ENCODE measurements around the gene SSPN. TPM values are rescaled to one million over a fixed set of nuclear protein-coding genes. Genes with fewer than 3 reads are reported as not detected.

SSPN gene
- total RNA-seq, 1 donor from 2014 or later, result 119 TPM

DNA sequence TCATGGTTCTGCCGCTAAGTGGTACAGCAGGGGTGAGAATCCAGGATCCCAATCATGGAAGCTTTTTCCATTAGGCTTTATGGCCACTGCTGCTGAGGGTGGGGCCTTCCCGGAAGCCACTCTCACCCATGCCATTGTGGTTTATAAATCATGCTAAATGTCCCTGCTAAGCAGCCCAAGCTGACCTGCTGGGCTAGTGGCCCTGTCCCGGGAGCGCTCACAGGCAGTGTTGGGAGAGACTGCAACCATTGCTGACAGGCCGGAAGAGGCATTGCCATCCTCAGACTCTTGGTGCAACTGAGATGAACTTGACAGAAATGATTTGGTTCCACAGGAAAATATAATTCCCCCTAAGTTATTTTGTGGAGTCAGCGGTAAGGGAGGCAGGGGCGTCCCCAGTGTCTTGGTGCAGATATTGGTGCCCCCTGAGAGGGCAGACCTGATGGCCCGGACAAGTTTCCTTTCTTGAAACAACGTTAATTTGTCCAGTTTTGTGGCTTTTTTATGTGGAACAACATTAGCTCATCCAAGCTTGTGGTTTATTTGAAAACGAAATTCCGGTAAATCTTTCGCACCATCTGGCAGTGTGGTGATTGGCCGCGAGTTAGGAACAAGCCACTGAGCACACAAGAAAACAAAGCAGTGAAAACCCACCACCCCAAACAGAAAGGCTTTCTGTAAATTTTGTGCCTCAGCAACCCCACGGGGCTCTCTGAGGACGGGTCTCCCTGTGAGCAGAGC, 82.3 kb downstream of the SSPN start:
- intact Hi-C loops (cut with DNase I), result no loop called here
- DNase-seq (ENCODE audit: low spot score) (no peak), ATAC-seq (no peak)

DNA sequence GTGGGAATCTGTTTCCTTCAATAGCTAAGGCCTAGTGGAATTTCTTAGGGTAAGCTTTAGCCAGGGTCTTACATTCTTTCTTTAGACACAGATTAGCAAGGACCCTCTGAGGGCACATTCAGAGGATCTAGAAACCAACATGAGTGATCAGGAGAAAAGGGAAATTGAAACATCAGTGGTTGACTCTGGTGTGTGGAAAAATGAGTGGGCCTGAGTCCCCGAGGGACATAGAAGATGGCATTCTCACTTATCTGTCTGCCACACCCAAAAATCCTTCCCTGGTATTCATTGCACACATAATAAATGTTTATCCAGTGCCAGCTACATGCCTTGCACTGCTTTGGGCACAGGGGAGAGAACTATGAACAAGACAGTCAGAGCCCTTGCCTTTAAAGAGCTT, 82.9 kb downstream of the SSPN start:
- DNase-seq (ENCODE audit: low spot score) (no peak), ATAC-seq (no peak)
- intact Hi-C loops (cut with DNase I), result no loop called here

DNA sequence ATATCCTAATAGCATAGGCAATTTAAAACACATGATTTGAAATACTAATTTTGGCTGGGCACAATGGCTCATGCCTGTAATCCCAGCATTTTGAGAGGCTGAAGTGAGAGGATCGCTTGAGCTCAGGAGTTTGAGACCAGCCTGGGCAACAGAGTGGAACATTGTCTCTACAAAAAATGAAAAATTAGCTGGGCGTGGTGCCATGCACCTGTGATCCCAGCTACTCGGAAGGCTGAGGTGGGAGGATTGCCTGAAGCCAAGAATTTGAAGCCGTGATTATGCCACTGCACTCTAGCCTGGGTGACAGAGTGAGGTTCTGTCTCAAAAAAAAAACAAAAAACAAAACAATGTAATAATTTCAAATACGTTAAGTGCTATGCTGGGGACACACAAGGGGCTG, 83.3 kb downstream of the SSPN start:
- no peak for ATAC-seq
- intact Hi-C loops (cut with DNase I), result no loop called here

DNA sequence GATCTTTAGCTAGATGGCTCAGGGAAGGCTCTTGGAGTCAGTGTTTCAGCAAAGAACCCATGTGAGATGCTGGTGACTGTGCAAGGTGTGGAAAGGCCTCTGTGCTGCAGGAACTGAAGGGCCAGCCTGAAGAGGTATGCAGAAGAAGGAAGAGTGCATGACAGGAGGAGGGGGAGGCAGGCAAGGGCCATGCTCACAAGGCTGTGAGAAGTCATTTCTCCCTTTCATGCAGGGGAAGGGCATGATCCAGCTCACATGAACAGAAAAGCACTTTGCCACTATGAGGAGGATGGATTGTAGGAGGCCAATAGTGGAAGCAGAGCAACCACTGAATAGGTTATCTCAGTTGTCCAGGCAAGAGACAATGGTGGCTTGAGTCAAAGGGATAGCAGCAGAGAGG, 83.7 kb downstream of the SSPN start:
- intact Hi-C loops (cut with DNase I), result no loop called here
- no peak for ATAC-seq
- no peak for DNase-seq (ENCODE audit: low spot score)

More for the DNA sequence above, 83.3 kb downstream of the SSPN start:
- no peak for DNase-seq (ENCODE audit: low spot score)

DNA sequence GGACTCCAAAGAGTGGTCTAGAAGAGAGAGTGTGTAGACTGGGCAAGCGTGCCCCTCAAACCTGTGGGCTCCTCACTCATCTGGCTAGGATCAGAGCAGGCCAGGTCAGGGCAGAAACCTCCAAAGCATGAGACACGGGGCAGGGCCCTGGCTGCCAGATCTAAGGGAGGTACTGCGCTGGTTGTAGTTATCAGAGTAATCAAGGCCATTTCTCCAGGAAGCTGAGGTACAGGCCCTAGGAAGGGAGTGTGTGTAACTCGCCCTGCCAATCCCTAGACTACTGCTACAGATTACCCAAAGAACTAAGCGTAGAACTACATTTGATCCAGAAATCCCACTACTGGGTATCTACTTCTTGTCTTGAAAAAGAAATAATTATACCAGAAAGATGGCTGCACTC, 84.5 kb downstream of the SSPN start:
- DNase-seq (ENCODE audit: low spot score) (no peak), ATAC-seq (no peak)
- intact Hi-C loops (cut with DNase I), result no loop called here

DNA sequence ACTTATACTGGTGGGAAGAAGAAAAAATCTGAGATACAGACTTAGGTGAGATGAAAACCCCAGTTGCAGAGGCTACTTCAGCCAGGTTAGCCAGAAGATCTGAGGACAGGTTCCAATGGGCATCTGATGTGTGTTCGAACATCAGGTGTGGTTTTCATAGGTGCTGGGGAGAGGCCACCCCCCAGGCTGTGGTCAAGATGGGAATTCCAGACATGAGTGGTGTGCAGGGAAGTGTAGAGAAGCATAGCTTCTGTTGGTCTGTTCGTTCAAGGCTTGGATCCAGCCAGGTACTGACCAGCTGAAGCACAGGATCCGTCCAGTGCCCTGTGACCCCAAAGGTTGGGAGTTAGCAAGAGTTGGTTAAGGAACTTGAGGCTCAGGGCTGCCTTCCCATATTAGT, 85.5 kb downstream of the SSPN start:
- intact Hi-C loops (cut with DNase I), result no loop called here
- no peak for ATAC-seq
- DNase-seq (ENCODE audit: low spot score), result no peak

DNA sequence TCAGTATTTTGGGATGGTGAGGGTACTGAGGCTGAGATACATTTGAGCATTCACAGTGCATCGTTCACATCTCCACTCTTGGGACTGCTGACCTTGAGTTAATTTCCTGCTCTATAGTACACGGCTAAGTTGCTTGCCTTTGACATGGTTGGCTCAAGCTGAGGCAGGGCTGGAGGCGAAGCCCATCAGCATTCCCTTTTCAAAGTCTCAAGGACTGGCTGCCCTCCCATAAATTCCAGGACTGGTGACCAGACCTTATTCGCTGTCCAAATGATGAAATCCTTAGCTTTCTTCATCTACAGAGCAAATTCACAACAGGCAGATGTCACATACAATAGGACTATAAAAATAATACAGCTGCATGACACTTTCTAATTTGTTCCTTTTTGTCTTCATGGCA, 85.9 kb downstream of the SSPN start:
- ATAC-seq (peak; percentile 36), DNase-seq (ENCODE audit: low spot score) (no peak)
- intact Hi-C loops (cut with DNase I), result no loop called here

DNA sequence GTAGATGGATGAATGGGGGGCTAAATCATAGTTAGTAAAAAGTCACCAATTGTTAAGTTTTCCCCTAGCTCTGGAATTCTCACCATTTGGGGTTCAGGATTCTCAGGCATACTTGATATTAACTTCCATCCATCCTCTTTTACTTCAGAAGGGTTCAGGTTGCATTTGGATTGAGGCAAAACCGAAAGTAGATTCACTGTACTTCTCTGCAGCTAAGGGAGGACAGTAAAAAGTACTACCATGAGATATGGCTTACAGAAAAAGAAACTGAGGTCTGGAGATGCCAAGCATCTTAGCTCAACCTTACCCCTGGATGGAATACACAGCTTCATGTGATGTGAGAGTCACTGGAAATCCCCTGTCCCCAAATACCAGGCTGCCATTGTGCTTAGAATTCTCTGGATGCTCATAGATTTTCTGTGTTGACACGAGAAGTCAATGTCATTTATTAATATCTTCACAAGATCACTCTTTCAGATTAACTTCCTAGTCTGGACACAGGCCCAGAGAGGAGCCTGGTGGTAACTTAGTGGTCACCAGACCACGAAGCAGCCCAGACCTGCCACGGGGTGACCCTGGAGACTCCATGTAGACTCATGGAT, 87.1 kb downstream of the SSPN start:
- no peak for DNase-seq (ENCODE audit: low spot score)
- intact Hi-C loops (cut with DNase I), result no loop called here
- no peak for ATAC-seq

DNA sequence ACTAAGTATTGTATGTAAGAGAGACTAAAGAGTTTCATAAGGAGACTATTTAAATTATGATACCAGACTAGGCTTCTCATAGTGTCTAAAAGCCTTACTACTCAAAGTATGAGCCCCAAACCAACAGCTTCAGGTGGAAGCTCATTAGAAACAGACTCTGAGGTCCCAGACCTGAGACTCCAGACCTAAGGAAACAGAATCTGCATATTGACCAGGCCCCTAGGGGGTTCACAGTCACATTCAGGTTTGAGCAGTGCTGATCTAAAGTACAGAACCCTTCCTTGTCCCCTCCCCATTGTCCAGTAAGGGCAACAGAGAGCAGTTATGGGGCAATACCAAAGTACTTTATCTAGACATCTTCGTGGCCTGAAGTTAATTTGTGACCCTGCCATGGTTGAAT, 87.7 kb downstream of the SSPN start:
- intact Hi-C loops (cut with DNase I), result no loop called here
- no peak for DNase-seq (ENCODE audit: low spot score)
- no peak for ATAC-seq

DNA sequence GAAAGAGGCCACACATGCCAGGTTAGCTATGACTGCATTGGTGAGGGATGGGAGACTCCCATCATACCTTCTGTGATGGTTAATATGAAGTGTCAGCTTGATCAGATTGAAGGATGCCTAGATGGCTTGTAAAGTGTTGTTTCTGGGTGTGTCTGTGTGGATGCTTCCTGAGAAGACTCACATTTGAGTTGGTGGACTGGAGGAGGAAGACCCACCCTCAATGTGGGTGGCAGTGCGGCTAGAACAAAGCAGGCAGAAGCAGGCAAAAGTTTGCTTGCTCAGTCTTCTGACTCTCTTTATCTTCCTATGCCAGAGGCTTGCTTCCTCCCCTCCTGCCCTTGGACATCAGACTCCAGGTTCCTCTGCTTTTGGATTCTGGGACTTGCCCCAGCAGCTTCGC, 88.2 kb downstream of the SSPN start:
- DNase-seq (ENCODE audit: low spot score), result no peak
- intact Hi-C loops (cut with DNase I), result no loop called here
- no peak for ATAC-seq

DNA sequence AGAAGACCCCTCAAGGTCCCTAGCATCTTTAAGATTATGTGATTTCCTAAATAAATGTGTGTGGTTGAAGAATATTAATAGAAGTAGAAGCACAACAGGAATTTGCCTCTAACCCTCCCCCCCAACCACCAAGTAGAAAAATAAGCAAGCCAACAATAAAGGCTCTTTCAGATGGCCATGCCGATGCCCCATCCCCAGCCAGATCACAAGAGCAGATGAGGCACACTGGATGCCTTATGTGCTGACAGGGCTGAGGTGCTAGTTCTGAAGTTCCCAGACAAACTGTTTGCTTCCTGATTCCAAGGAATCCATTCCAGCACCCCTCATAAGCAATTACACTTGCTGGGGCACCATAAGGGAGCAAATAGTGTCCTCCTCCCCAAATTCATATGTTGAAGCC, 90.0 kb downstream of the SSPN start:
- ATAC-seq, result no peak
- intact Hi-C loops (cut with DNase I), result no loop called here

DNA sequence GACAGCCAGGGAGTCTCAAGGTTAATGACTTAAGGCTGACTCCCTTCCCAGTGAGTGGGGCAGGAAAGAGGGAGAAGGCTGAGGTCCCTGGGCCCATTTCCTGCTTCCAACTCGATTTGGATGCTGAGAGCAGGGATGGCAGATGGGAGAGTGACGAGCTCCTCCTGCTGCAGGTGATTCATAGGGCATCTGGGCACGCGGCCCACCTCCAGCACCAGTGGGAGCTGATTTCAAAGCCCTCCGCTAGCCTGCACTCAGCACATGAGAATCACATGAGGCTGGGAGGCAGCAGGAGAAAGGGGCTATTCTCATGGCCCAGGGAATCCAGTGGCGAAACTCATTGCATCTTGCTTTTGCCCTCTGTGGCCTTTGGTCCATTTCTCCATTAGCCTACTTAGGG, 90.8 kb downstream of the SSPN start:
- DNase-seq (ENCODE audit: low spot score) (no peak), ATAC-seq (no peak)
- intact Hi-C loops (cut with DNase I), result no loop called here

More for the DNA sequence above, 90.0 kb downstream of the SSPN start:
- DNase-seq (ENCODE audit: low spot score), result no peak

DNA sequence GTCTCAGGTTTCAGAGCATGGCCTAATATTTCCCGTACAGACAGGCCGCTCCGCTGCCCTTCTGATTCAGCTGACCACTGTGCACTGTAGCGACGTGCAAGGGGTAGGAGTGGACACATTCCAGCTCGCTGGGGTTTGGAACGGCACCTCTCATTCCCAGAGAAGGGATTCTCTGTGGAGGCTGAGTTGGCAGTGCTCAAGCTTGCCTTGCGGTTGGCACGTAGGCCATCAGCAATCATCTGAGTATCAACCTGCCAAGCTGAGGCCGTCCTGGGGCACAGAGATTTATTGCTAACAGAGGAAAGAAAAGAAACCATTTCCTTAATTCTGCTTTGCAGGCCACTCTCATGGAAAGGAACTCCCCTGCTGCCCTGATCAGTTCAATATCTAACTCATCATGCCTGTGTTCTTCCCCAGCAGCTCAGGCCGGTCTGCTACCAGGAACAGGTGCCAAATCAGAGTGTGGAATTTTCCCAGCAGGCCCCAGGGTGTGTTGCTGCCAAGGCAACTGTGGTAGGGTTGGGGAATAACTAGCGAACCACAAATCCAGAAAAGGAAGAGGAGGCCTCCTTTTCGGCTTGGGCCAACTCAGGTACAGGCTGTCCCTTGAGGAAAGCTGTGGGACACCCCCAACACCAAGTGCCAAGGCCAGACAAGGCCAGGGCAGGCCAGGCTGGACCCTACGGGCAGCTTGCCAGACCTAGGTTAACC, 92.5 kb downstream of the SSPN start:
- peak; percentile 74 for DNase-seq (ENCODE audit: low spot score)
- intact Hi-C loops (cut with DNase I), result no loop called here

DNA sequence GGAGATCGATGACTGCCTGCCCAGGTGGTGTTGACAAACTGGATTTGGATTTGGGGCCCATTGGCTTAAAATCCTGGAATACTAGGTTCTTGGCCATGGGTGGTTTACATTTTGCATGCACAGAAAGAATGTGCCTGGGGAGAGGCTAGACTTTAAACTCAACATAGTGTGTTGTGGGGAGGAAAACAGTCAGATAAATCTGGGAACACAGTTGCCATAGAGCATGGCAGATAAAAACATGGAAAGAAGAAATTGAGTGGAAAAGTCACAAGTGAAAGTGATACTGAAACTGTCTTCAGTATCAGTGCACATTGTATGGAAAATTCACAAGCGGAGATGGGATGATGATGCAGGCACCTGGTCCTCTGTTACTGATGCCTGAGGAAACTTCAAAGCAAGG, 95.2 kb downstream of the SSPN start:
- intact Hi-C loops (cut with DNase I), result no loop called here

More for the DNA sequence above, 92.5 kb downstream of the SSPN start:
- peak; percentile 85 for ATAC-seq

DNA sequence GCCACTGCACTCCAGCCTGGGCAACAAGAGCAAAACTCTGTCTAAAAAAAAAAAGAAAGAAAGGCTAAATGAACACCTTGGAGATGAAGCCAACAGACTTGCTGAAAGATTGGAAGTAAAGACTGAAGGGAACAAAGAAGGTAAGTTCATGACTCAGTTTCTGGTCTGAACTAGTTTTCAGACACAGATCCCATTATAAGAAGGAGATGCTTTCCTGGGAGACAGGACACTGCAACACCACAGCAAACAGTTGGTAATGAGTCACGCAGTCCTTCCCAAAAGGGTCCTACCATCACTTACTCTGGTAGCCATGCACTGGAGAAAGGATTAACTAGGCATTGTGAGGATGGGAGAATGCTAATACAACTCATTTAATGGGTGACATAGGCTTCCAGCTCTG, 97.2 kb downstream of the SSPN start:
- intact Hi-C loops (cut with DNase I), result no loop called here
- DNase-seq (ENCODE audit: low spot score) (no peak), ATAC-seq (no peak)

More for the DNA sequence above, 95.2 kb downstream of the SSPN start:
- DNase-seq (ENCODE audit: low spot score) (no peak), ATAC-seq (no peak)

DNA sequence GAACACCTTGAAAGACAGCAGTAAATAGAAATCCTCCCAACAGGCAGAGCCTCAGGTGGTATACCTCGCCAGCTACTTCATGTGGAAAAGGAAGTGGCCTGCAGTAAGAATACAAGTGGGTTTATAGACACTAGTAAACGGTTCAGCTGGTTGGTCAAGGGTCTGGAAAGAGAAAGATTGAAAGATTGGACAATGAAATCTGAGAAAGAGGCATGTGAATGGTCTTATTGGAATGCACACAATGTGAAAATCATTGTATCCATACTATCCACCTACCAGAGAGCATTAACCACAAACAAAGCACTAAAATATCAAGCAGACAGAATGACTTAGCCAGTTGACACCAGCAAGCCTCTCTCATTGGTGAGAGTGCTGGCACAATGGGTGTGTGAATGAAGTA, 98.2 kb downstream of the SSPN start:
- ATAC-seq (no peak), DNase-seq (ENCODE audit: low spot score) (no peak)
- intact Hi-C loops (cut with DNase I), result no loop called here

DNA sequence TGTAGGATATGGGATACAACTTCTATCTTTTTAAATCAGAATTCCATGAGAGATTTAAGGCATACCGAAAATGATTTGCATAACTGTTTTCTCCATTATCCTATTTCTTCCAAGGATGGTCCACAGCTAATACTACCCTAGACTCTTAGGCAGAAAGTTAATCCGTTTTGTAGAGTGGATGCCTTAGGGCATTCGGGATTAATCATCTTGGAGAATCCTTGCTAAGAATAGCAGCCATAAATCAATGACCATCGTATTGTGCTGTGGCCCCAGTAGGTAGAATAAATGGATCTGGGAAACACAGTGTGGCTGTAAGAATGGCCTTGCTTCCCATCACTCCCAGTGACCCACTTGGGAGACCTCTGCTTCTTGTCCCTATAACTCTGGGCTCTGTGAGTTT, 99.6 kb downstream of the SSPN start:
- intact Hi-C loops (cut with DNase I), result no loop called here
- DNase-seq (ENCODE audit: low spot score), result no peak
- ATAC-seq, result no peak

DNA sequence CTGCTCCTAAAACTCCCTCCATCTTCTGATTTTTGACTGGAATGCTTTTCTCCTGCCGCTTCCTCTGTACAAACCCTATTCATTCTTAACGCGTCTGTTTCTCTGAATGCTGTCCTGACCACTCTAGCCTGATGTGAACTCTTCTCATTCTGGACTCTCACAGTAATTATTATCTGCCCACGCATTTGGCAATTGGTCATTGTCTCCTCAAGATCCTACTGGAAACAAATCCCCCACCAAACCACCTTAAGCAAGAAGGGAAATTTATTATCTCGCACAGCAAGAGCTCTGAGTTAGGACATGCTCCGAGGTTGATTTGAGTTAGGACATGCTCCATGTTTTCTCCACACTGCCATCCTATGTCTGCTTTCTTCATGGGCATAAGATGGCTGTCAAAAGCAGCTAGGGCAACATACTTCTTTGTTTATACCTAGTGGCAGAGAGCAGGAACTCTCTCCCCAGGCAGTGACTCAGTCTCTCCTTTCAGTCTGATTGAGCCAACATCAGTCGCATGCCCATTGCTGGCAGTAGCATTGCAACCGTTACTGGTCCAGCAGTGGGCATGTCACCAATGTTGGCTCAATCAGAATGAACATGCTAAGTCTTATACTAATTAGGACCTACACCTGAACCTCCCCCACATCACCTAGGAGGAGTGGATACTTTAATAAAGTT, 102.2 kb downstream of the SSPN start:
- DNase-seq (ENCODE audit: low spot score) (no peak), ATAC-seq (no peak)
- intact Hi-C loops (cut with DNase I), result no loop called here

DNA sequence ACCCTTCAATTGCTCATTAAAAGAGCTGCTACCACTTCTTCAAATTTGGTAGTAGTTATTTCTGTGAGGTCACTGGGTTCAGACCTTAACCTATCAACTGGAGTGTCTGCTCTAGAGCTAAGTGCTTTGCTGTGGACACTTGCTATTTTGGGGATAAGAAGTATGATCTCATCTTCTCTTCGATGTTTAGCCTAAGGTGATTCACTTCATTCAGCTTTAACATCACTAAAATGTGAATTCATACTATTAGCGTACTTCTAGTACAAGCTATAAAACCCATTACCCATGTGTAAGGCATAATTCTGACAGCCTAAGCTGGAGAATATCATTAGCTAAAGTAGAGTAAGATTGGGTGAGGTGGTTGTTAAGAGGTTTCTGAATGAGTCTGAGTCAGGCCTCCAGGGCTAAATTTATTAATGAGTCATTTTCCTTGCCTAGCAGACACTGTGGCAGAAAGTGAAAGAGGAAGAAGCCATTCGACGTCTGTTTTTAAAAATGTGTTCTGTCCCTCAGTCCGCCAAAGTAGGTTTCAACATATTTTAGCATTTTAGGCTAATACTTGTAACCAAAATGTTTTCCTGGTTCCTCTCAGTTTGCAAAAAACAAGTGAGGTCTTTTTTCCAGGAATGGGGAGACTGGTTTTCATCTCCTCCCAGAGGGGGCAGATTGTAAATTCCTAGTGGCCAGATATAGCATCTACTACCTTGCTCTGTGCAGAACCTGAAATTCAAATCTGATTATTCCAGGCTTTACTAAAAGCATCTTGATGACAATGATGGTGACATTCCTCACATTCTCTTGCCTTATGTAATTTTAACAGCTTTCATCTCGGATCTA, 103.6 kb downstream of the SSPN start:
- intact Hi-C loops (cut with DNase I), result no loop called here
- ATAC-seq, result peak; percentile 93
- DNase-seq (ENCODE audit: low spot score), result no peak

Measured in sciatic nerve (tissue), 2 donors.